ENCODE results near the gene SCGB3A2.

SCGB3A2 gene

GRCh38 chr5:147895864-147896263 is 17.4 kb downstream of the SCGB3A2 start:
- Histone ChIP-seq H3K27ac (ENCODE audit: low read depth, low read length) (no peak overlapping the region), H3K9ac (ENCODE audit: low read length) (no peak overlapping the region), H3K4me3 (ENCODE audit: low read length) (no peak overlapping the region), H3K27me3 (ENCODE audit: control insufficient read depth, insufficient read depth, low read length) (no peaks in the 10 kb centered on the region), H3K4me1 (ENCODE audit: control insufficient read depth, insufficient read depth, low read length) (no peaks in the 10 kb centered on the region), H3K36me3 (ENCODE audit: control insufficient read depth, insufficient read depth, low read length) (no peaks in the 10 kb centered on the region)

GRCh38 chr5:147898875-147899401 is 20.4 kb downstream of the SCGB3A2 start:
- Histone ChIP-seq H3K4me1 (ENCODE audit: control insufficient read depth, insufficient read depth, low read length) (no peaks in the 10 kb centered on the region), H3K4me3 (ENCODE audit: low read length) (no peak overlapping the region), H3K36me3 (ENCODE audit: control insufficient read depth, insufficient read depth, low read length) (no peaks in the 10 kb centered on the region), H3K27ac (ENCODE audit: low read depth, low read length) (no peak overlapping the region), H3K9ac (ENCODE audit: low read length) (no peak overlapping the region), H3K27me3 (ENCODE audit: control insufficient read depth, insufficient read depth, low read length) (no peaks in the 10 kb centered on the region)

- Histone ChIP-seq H3K36me3 (ENCODE audit: control insufficient read depth, insufficient read depth, low read length) (no peaks in the 10 kb centered on the region), H3K4me1 (ENCODE audit: control insufficient read depth, insufficient read depth, low read length) (no peaks in the 10 kb centered on the region), H3K9ac (ENCODE audit: low read length) (no peak overlapping the region), H3K27ac (ENCODE audit: low read depth, low read length) (no peak overlapping the region), H3K4me3 (ENCODE audit: low read length) (no peak overlapping the region), H3K27me3 (ENCODE audit: control insufficient read depth, insufficient read depth, low read length) (no peaks in the 10 kb centered on the region)
These were observed 23.1 kb downstream of the SCGB3A2 start for GRCh38 chr5:147901599-147902039.

- H3K4me1 ChIP-seq (ENCODE audit: control insufficient read depth, insufficient read depth, low read length): no peaks in the 10 kb centered on the region
- H3K9ac ChIP-seq (ENCODE audit: low read length): no peak overlapping the region
- H3K27ac ChIP-seq (ENCODE audit: low read depth, low read length): no peak overlapping the region
- H3K36me3 ChIP-seq (ENCODE audit: control insufficient read depth, insufficient read depth, low read length): no peaks in the 10 kb centered on the region
- no peaks in the 10 kb centered on the region for H3K27me3 ChIP-seq (ENCODE audit: control insufficient read depth, insufficient read depth, low read length)
- H3K4me3 ChIP-seq (ENCODE audit: low read length): no peak overlapping the region
These were observed 24.2 kb downstream of the SCGB3A2 start for GRCh38 chr5:147902609-147903115.

- Histone ChIP-seq H3K27ac (ENCODE audit: low read depth, low read length) (no peak overlapping the region), H3K9ac (ENCODE audit: low read length) (no peak overlapping the region), H3K36me3 (ENCODE audit: control insufficient read depth, insufficient read depth, low read length) (no peaks in the 10 kb centered on the region), H3K4me1 (ENCODE audit: control insufficient read depth, insufficient read depth, low read length) (no peaks in the 10 kb centered on the region), H3K27me3 (ENCODE audit: control insufficient read depth, insufficient read depth, low read length) (no peaks in the 10 kb centered on the region), H3K4me3 (ENCODE audit: low read length) (no peak overlapping the region)
These were observed 25.6 kb downstream of the SCGB3A2 start for GRCh38 chr5:147904110-147904509.

GRCh38 chr5:147906326-147907095 is 28.0 kb downstream of the SCGB3A2 start, which contains the start of gene C5orf46:
C5orf46 (minus strand) TSS chr5:147906538; CDS start chr5:147906501, 37 bp downstream.
- no peak within 1 kb of the TSS for H3K27ac ChIP-seq (ENCODE audit: low read depth, low read length)
- no peaks in the 10 kb centered on the region for H3K36me3 ChIP-seq (ENCODE audit: control insufficient read depth, insufficient read depth, low read length)
- H3K27me3 ChIP-seq (ENCODE audit: control insufficient read depth, insufficient read depth, low read length): no peaks in the 10 kb centered on the region
- H3K9ac ChIP-seq (ENCODE audit: low read length): no peak within 1 kb of the TSS
- H3K4me3 ChIP-seq (ENCODE audit: low read length): no peak within 1 kb of the TSS
- H3K4me1 ChIP-seq (ENCODE audit: control insufficient read depth, insufficient read depth, low read length): no peaks in the 10 kb centered on the region

- no peaks in the 10 kb centered on the region for H3K4me1 ChIP-seq (ENCODE audit: control insufficient read depth, insufficient read depth, low read length)
- no peak overlapping the region for H3K27ac ChIP-seq (ENCODE audit: low read depth, low read length)
- H3K4me3 ChIP-seq (ENCODE audit: low read length): no peak overlapping the region
- no peak overlapping the region for H3K9ac ChIP-seq (ENCODE audit: low read length)
- H3K27me3 ChIP-seq (ENCODE audit: control insufficient read depth, insufficient read depth, low read length): no peaks in the 10 kb centered on the region
- no peaks in the 10 kb centered on the region for H3K36me3 ChIP-seq (ENCODE audit: control insufficient read depth, insufficient read depth, low read length)
These were observed 32.9 kb downstream of the SCGB3A2 start for GRCh38 chr5:147911427-147911826.

- no peaks in the 10 kb centered on the region for H3K36me3 ChIP-seq (ENCODE audit: control insufficient read depth, insufficient read depth, low read length)
- H3K27me3 ChIP-seq (ENCODE audit: control insufficient read depth, insufficient read depth, low read length): no peaks in the 10 kb centered on the region
- no peaks in the 10 kb centered on the region for H3K4me1 ChIP-seq (ENCODE audit: control insufficient read depth, insufficient read depth, low read length)
- H3K27ac ChIP-seq (ENCODE audit: low read depth, low read length): no peak overlapping the region
- no peak overlapping the region for H3K9ac ChIP-seq (ENCODE audit: low read length)
- no peak overlapping the region for H3K4me3 ChIP-seq (ENCODE audit: low read length)
These were observed 33.5 kb downstream of the SCGB3A2 start for GRCh38 chr5:147912011-147912410.

- Histone ChIP-seq H3K4me1 (ENCODE audit: control insufficient read depth, insufficient read depth, low read length) (no peaks in the 10 kb centered on the region), H3K36me3 (ENCODE audit: control insufficient read depth, insufficient read depth, low read length) (no peaks in the 10 kb centered on the region), H3K27me3 (ENCODE audit: control insufficient read depth, insufficient read depth, low read length) (no peaks in the 10 kb centered on the region), H3K9ac (ENCODE audit: low read length) (no peak overlapping the region), H3K4me3 (ENCODE audit: low read length) (no peak overlapping the region), H3K27ac (ENCODE audit: low read depth, low read length) (no peak overlapping the region)
These were observed 35.3 kb downstream of the SCGB3A2 start for GRCh38 chr5:147913786-147914185.

GRCh38 chr5:147918101-147918685 is 39.7 kb downstream of the SCGB3A2 start:
- no peaks in the 10 kb centered on the region for H3K27me3 ChIP-seq (ENCODE audit: control insufficient read depth, insufficient read depth, low read length)
- no peaks in the 10 kb centered on the region for H3K36me3 ChIP-seq (ENCODE audit: control insufficient read depth, insufficient read depth, low read length)
- no peaks in the 10 kb centered on the region for H3K4me1 ChIP-seq (ENCODE audit: control insufficient read depth, insufficient read depth, low read length)
- no peak overlapping the region for H3K4me3 ChIP-seq (ENCODE audit: low read length)
- H3K9ac ChIP-seq (ENCODE audit: low read length): no peak overlapping the region
- no peak overlapping the region for H3K27ac ChIP-seq (ENCODE audit: low read depth, low read length)

- Histone ChIP-seq H3K36me3 (ENCODE audit: control insufficient read depth, insufficient read depth, low read length) (no peaks in the 10 kb centered on the region), H3K27me3 (ENCODE audit: control insufficient read depth, insufficient read depth, low read length) (no peaks in the 10 kb centered on the region), H3K9ac (ENCODE audit: low read length) (no peak overlapping the region), H3K27ac (ENCODE audit: low read depth, low read length) (no peak overlapping the region), H3K4me3 (ENCODE audit: low read length) (no peak overlapping the region), H3K4me1 (ENCODE audit: control insufficient read depth, insufficient read depth, low read length) (no peaks in the 10 kb centered on the region)
These were observed 40.4 kb downstream of the SCGB3A2 start for GRCh38 chr5:147918899-147919298.

- no peaks in the 10 kb centered on the region for H3K27me3 ChIP-seq (ENCODE audit: control insufficient read depth, insufficient read depth, low read length)
- no peak overlapping the region for H3K4me3 ChIP-seq (ENCODE audit: low read length)
- no peak overlapping the region for H3K9ac ChIP-seq (ENCODE audit: low read length)
- no peaks in the 10 kb centered on the region for H3K36me3 ChIP-seq (ENCODE audit: control insufficient read depth, insufficient read depth, low read length)
- no peaks in the 10 kb centered on the region for H3K4me1 ChIP-seq (ENCODE audit: control insufficient read depth, insufficient read depth, low read length)
- no peak overlapping the region for H3K27ac ChIP-seq (ENCODE audit: low read depth, low read length)
These were observed 42.0 kb downstream of the SCGB3A2 start for GRCh38 chr5:147920420-147921030.

Measured in rectal smooth muscle tissue (tissue), 1 donor.